HCT116 (cell line): Measurements from ENCODE around the gene CDC6. TPM values are rescaled to one million over a fixed set of nuclear protein-coding genes. Genes with fewer than 3 reads are reported as not detected.

Experiments used
- ATAC-seq: fragments of 200-7000 bp; cut with Tn5 transposase; 2 replicates; pipeline ENCODE4 v1.9.1; 2020; ENCODE audit warnings: mild to moderate bottlenecking, moderate library complexity
- Bru-seq: library from RNA; stranded (reverse); fragments of 400-500 nt; gene quantifications from one replicate; lab custom pipeline; 2021; lab: Mats Ljungman, UMichigan
- BruChase-seq, 2 experiments: library from RNA; stranded (reverse); fragments of 400-500 nt; gene quantifications; one replicate each; lab custom pipeline; 2021; lab: Mats Ljungman, UMichigan
- BruUV-seq: library from RNA; stranded (reverse); fragments of 400-500 nt; replicated peaks from 2 replicates; lab custom pipeline; 2021; lab: Mats Ljungman, UMichigan
- CTCF ChIA-PET: fragments of 300-600 bp; sonication (Branson Sonifier 250); formaldehyde crosslinking; loops from one replicate; lab custom pipeline; 2021; ENCODE audit warnings: antibody characterized with exemption; lab: Charles Lee
- POLR2A ChIA-PET: fragments of 300-600, 350-600 bp; sonication (Branson Sonifier 250); formaldehyde crosslinking; loops from one replicate; lab custom pipeline; 2021; ENCODE audit warnings: antibody characterized with exemption; lab: Charles Lee
- RAD21 ChIA-PET, 2 experiments: fragments of 300-600 bp; sonication (Branson Sonifier 250); formaldehyde crosslinking; loops; one replicate each; lab custom pipeline; 2023; ENCODE audit warnings: low total read pairs in 2 of 2; ENCODE audit not compliant: uncharacterized antibody in 2 of 2, unreplicated experiment in 2 of 2, low non-redundant PET in 1 of 2; lab: Charles Lee
- DNase-seq: peaks from one replicate; pipeline ENCODE4 v3.0.0-alpha.2; 2010; ENCODE audit warnings: low read depth, low spot score
- H2AFZ ChIP-seq: fragments of 200-600 bp; shearing (Covaris generic), sonication (generic); 2 replicates; pipeline ENCODE4 v1.6.1; 2017; ENCODE audit warnings: low read depth, mixed run types, mixed read lengths, antibody characterized with exemption, low read length; ENCODE audit not compliant: poor library complexity, severe bottlenecking
- H3K27ac ChIP-seq: 2 replicates; pipeline ENCODE4 v1.5.1; 2012; ENCODE audit warnings: low read depth, low read length
- H3K27me3 ChIP-seq: fragments of 200-600 bp; sonication (generic); 2 replicates; pipeline ENCODE4 v1.6.1; 2016; ENCODE audit warnings: mixed run types, low read length, mixed read lengths; ENCODE audit not compliant: insufficient read depth
- H3K36me3 ChIP-seq, 2 experiments: fragments of 200-500 bp in 1 of 2; fragments of 200-600 bp in 1 of 2; sonication (Bioruptor generic) in 1 of 2; sonication (generic) in 1 of 2; 2 replicates each; pipeline versions ENCODE4 v1.5.1 to v1.6.1; 2014 to 2016; ENCODE audit warnings: low read length in 2 of 2, inconsistent platforms in 1 of 2, mixed read lengths in 1 of 2, mixed run types in 1 of 2; ENCODE audit not compliant: insufficient read depth in 2 of 2, control insufficient read depth in 1 of 2
- H3K4me1 ChIP-seq, 2 experiments: fragments of 200-600 bp in 1 of 2; sonication (generic) in 1 of 2; 2 replicates each; pipeline versions ENCODE4 v1.5.1 to v1.6.1; 2012 to 2017; ENCODE audit warnings: low read length in 2 of 2, inconsistent platforms in 1 of 2, mild to moderate bottlenecking in 1 of 2, mixed read lengths in 1 of 2, mixed run types in 1 of 2, moderate library complexity in 1 of 2; ENCODE audit not compliant: insufficient read depth in 2 of 2, control insufficient read depth in 1 of 2
- H3K4me2 ChIP-seq: fragments of 200-600 bp; sonication (generic); 2 replicates; pipeline ENCODE4 v1.6.1; 2017; ENCODE audit warnings: mixed run types, low read length, mixed read lengths
- H3K4me3 ChIP-seq, 2 experiments: fragments of 200-600 bp in 1 of 2; sonication (generic) in 1 of 2; replicated peaks in 1 of 2; 2 replicates each; pipeline ENCODE4 v1.5.1; 2011 to 2016; ENCODE audit warnings: low read length in 2 of 2, control low read depth in 1 of 2, low read depth in 1 of 2, mild to moderate bottlenecking in 1 of 2, mixed read lengths in 1 of 2, mixed run types in 1 of 2
- H3K79me2 ChIP-seq: fragments of 200-600 bp; sonication (generic); 2 replicates; pipeline ENCODE4 v1.6.1; 2017; ENCODE audit warnings: mild to moderate bottlenecking, mixed run types, low read length, moderate library complexity, mixed read lengths; ENCODE audit not compliant: insufficient read depth
- H3K9ac ChIP-seq: fragments of 200-600 bp; sonication (generic); 2 replicates; pipeline ENCODE4 v1.6.1; 2016; ENCODE audit warnings: low read length, mixed read lengths
- H3K9me2 ChIP-seq: fragments of 200-600 bp; sonication (generic), shearing (Covaris generic); 2 replicates; pipeline ENCODE4 v1.6.1; 2017; ENCODE audit warnings: mixed run types, mild to moderate bottlenecking, moderate library complexity; ENCODE audit not compliant: insufficient read depth
- H3K9me3 ChIP-seq, 2 experiments: fragments of 200-500 bp in 1 of 2; fragments of 200-600 bp in 1 of 2; sonication (Bioruptor generic) in 1 of 2; sonication (generic) in 1 of 2; 2 replicates each; pipeline ENCODE4 v1.6.1; 2014 to 2017; ENCODE audit warnings: low read length in 2 of 2, mixed read lengths in 2 of 2, inconsistent platforms in 1 of 2, low read depth in 1 of 2, mild to moderate bottlenecking in 1 of 2, mixed run types in 1 of 2, moderate library complexity in 1 of 2; ENCODE audit not compliant: control insufficient read depth in 1 of 2, insufficient read depth in 1 of 2
- H4K20me1 ChIP-seq: fragments of 200-600 bp; sonication (generic), shearing (Covaris generic); 2 replicates; pipeline ENCODE4 v1.6.1; 2017; ENCODE audit warnings: mixed run types, mild to moderate bottlenecking, moderate library complexity; ENCODE audit not compliant: insufficient read depth
- CBX3 ChIP-seq: IDR thresholded peaks from 2 replicates; pipeline ENCODE4 v1.6.1; 2012; ENCODE audit warnings: low read depth
- EGR1 ChIP-seq: IDR thresholded peaks from 2 replicates; pipeline ENCODE4 v1.6.1; 2012; ENCODE audit warnings: low read depth
- EZH2 ChIP-seq: fragments of 200-600 bp; sonication (generic); IDR thresholded peaks from 2 replicates; pipeline ENCODE4 v1.6.1; 2017; ENCODE audit warnings: antibody characterized with exemption, mixed run types
- FOSL1 ChIP-seq: IDR thresholded peaks from 2 replicates; pipeline ENCODE4 v1.6.1; 2012; ENCODE audit warnings: low read depth
- POLR2A ChIP-seq: IDR thresholded peaks from 2 replicates; pipeline ENCODE4 v1.7.0; 2011; ENCODE audit warnings: borderline replicate concordance; ENCODE audit not compliant: insufficient read depth, insufficient read length; ENCODE audit errors: extremely low read depth
- POLR2AphosphoS5 ChIP-seq: IDR thresholded peaks from 2 replicates; pipeline ENCODE4 v1.6.1; 2011; ENCODE audit warnings: mild to moderate bottlenecking, low read depth, low read length, moderate library complexity
- RAD21 ChIP-seq: IDR thresholded peaks from 2 replicates; pipeline ENCODE4 v1.6.1; 2012; ENCODE audit warnings: low read depth, mild to moderate bottlenecking
- REST ChIP-seq: IDR thresholded peaks from 2 replicates; pipeline ENCODE4 v1.6.1; 2012; ENCODE audit warnings: low read depth
- SIN3A ChIP-seq: IDR thresholded peaks from 2 replicates; pipeline ENCODE4 v1.6.1; 2012; ENCODE audit warnings: low read depth
- SP1 ChIP-seq: IDR thresholded peaks from 2 replicates; pipeline ENCODE4 v1.6.1; 2012; ENCODE audit warnings: low read depth
- SRF ChIP-seq: IDR thresholded peaks from 2 replicates; pipeline ENCODE4 v1.6.1; 2012; ENCODE audit warnings: low read depth
- TCF7L2 ChIP-seq: IDR thresholded peaks from 2 replicates; pipeline ENCODE4 v1.7.0; 2011; ENCODE audit warnings: borderline replicate concordance, inconsistent platforms; ENCODE audit not compliant: insufficient read depth, insufficient read length; ENCODE audit errors: extremely low read depth
- YY1 ChIP-seq: IDR thresholded peaks from 2 replicates; pipeline ENCODE4 v1.6.1; 2011; ENCODE audit warnings: low read length, low read depth, moderate library complexity, mild to moderate bottlenecking; ENCODE audit not compliant: insufficient replicate concordance; ENCODE audit errors: extremely low read depth
- ZFX ChIP-seq: fragments of 450-650 bp; IDR thresholded peaks from 2 replicates; pipeline ENCODE4 v1.6.1; 2017
- ZNF274 ChIP-seq: fragments of 200-500 bp; sonication (Bioruptor generic); IDR thresholded peaks from 2 replicates; pipeline ENCODE4 v1.6.1; 2014; ENCODE audit warnings: mild to moderate bottlenecking, low read depth, low read length, inconsistent platforms
- intact Hi-C: fragments of 100-400 bp; cut with micrococcal nuclease; formaldehyde crosslinking; loops from 2 replicates; pipeline ENCODE4 v1.10.0; 2022
- long read RNA-seq: library from polyadenylated mRNA; unstranded; transcript quantifications from one replicate; pipeline ENCODE4 v2.0.0, GENCODE V29; 2021; ENCODE audit not compliant: unreplicated experiment
- polyA plus RNA-seq: library from polyadenylated mRNA; unstranded; fragments of >200 nt; gene quantifications from 2 replicates; pipeline ENCODE4 v1.2.1, GENCODE V29; 2012; ENCODE audit warnings: missing spikeins
- total RNA-seq: library from RNA; stranded (reverse); gene quantifications from one replicate; pipeline ENCODE4 v1.2.1, GENCODE V29; 2021; ENCODE audit not compliant: unreplicated experiment
- TF ChIP-seq, protein P1 (sequence below): IDR thresholded peaks from 2 replicates; pipeline ENCODE4 v1.6.1; 2011; ENCODE audit warnings: mild to moderate bottlenecking, low read length, moderate library complexity; ENCODE audit not compliant: insufficient replicate concordance; ENCODE audit errors: extremely low read depth
- TF ChIP-seq, protein P2 (sequence below): IDR thresholded peaks from 2 replicates; pipeline ENCODE4 v1.6.1; 2012
- TF ChIP-seq, protein P3 (sequence below): IDR thresholded peaks from 2 replicates; pipeline ENCODE4 v1.6.1; 2012

The CDC6 gene
- total RNA-seq (117 TPM), Bru-seq, nascent RNA (percentile 96 among the genes with signal in this experiment), BruChase-seq, experiment 1, labeled RNA remaining after a 6-hour chase (percentile 97 among the genes with signal in this experiment), BruChase-seq, experiment 2, labeled RNA remaining after a 2-hour chase (percentile 95 among the genes with signal in this experiment)
- 37.2 and 38.7 TPM in 2 replicates for polyA plus RNA-seq
- long read RNA-seq, full-length matches to known transcripts, result 144 of 189 reads
- long read RNA-seq, partial matches to known transcripts, result 19 of 189 reads
- long read RNA-seq, other reads (novel, unspliced or antisense), result 26 of 189 reads

- ATAC-seq (peak; percentile 86), DNase-seq (peak; percentile 99)
- TSS peak; percentile 68 for BruUV-seq
- H3K27me3 ChIP-seq, result no peaks in the 10 kb centered on the region
- H3K36me3 ChIP-seq, result peaks cover 12 to 26% of the 10 kb centered on the region in 2 experiments
- peak within 1 kb of the TSS; percentile 100 for H3K9ac ChIP-seq
- ChIA-PET CTCF (interaction anchor here (1.2 kb wide), 1 partner anchor 67 kb away, joined by 3 read pairs; no protein-coding TSS in a partner anchor), POLR2A (interaction anchor here (0.6 to 1.1 kb wide), 2 partner anchors 69 to 335 kb away, joined by 3 to 4 read pairs; no protein-coding TSS in a partner anchor), RAD21 (no interaction called here)
- H3K9me3 ChIP-seq, result no peaks in the 10 kb centered on the region
- no peak within 1 kb of the TSS for H2AFZ ChIP-seq
- intact Hi-C loops, result no loop called here
- peaks cover 3% of the 10 kb centered on the region; the same call in 1 of the 2 replicates for H4K20me1 ChIP-seq
- no peaks in the 10 kb centered on the region for H3K9me2 ChIP-seq
- H3K4me2 ChIP-seq, result peak within 1 kb of the TSS; percentile 95
- peaks cover 40 to 44% of the 10 kb centered on the region in 2 experiments for H3K4me1 ChIP-seq
- H3K4me3 ChIP-seq, result peak within 1 kb of the TSS; percentile 96 to 100
- H3K27ac ChIP-seq, result peak within 1 kb of the TSS; percentile 73
- H3K79me2 ChIP-seq, result peaks cover 40% of the 10 kb centered on the region
- TF ChIP-seq RAD21 (no peak), CBX3 (peak; percentile 35; the same call in 1 of the 2 replicates), YY1 (no peak), TCF7L2 (no peak), EZH2 (no peak), POLR2A (peak; percentile 90), REST (no peak), SP1 (peak; percentile 95), EGR1 (no peak), ZFX (peak; percentile 48; the same call in 1 of the 2 replicates), SIN3A (peak; percentile 99), FOSL1 (no peak), POLR2AphosphoS5 (peak; percentile 85), SRF (peak; percentile 66; the same call in 1 of the 2 replicates), ZNF274 (no peak)
- TF ChIP-seq, protein P1, sequence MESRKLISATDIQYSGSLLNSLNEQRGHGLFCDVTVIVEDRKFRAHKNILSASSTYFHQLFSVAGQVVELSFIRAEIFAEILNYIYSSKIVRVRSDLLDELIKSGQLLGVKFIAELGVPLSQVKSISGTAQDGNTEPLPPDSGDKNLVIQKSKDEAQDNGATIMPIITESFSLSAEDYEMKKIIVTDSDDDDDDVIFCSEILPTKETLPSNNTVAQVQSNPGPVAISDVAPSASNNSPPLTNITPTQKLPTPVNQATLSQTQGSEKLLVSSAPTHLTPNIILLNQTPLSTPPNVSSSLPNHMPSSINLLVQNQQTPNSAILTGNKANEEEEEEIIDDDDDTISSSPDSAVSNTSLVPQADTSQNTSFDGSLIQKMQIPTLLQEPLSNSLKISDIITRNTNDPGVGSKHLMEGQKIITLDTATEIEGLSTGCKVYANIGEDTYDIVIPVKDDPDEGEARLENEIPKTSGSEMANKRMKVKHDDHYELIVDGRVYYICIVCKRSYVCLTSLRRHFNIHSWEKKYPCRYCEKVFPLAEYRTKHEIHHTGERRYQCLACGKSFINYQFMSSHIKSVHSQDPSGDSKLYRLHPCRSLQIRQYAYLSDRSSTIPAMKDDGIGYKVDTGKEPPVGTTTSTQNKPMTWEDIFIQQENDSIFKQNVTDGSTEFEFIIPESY, result peak; percentile 85
- TF ChIP-seq, protein P2, sequence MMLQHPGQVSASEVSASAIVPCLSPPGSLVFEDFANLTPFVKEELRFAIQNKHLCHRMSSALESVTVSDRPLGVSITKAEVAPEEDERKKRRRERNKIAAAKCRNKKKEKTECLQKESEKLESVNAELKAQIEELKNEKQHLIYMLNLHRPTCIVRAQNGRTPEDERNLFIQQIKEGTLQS, result no peak
- TF ChIP-seq, protein P3, sequence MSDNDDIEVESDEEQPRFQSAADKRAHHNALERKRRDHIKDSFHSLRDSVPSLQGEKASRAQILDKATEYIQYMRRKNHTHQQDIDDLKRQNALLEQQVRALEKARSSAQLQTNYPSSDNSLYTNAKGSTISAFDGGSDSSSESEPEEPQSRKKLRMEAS, result peak; percentile 76
Observed at GRCh38 chr17:40287494-40288369, at the start of gene CDC6. Gene CDC6 (plus strand): TSS chr17:40287879. CDS start chr17:40289421, 1,542 bp downstream.
